ENCODE data around the gene ZNF148. TPM values are rescaled to one million over a fixed set of nuclear protein-coding genes. Genes with fewer than 3 reads are reported as not detected.

The ZNF148 gene
- total RNA-seq, 4 donors from 2014 or later: 10.7 to 25.9 (median 16.9) TPM

- H3K4me1 ChIP-seq: peaks cover 0 to 19% (median 5%) of the 10 kb centered on the region in 3 donors
- 77 to 92% methylated on average over 4 of the region's 4 CpGs for WGBS, 2 donors
- DNase-seq: no peak
- no peaks in the 10 kb centered on the region for H3K9me3 ChIP-seq
- TF ChIP-seq POLR2A (IDR thresholded peaks at IDR 0.05): no peak
- TF ChIP-seq CTCF (IDR thresholded peaks at IDR 0.05): no peak
- H3K27ac ChIP-seq: no peak overlapping the region
- intact Hi-C loops (cut with DNase I): no loop called here
- no peaks in the 10 kb centered on the region for H3K27me3 ChIP-seq
- no peak overlapping the region for H3K4me3 ChIP-seq
- H3K36me3 ChIP-seq: peaks cover 0 to 16% (median 0%) of the 10 kb centered on the region in 3 donors
Measured at GRCh38 chr3:125318167-125318865, 56.8 kb downstream of the ZNF148 start.

GRCh38 chr3:125317761-125318160, 57.4 kb downstream of the ZNF148 start:
- H3K27me3 ChIP-seq: no peaks in the 10 kb centered on the region
- no peak overlapping the region for H3K27ac ChIP-seq
- DNase-seq: no peak
- intact Hi-C loops (cut with DNase I): no loop called here
- no peak overlapping the region for H3K4me3 ChIP-seq
- H3K9me3 ChIP-seq: no peaks in the 10 kb centered on the region
- H3K36me3 ChIP-seq: peaks cover 0 to 22% (median 0%) of the 10 kb centered on the region in 3 donors
- no peak for TF ChIP-seq POLR2A (IDR thresholded peaks at IDR 0.05)
- TF ChIP-seq CTCF (IDR thresholded peaks at IDR 0.05): no peak
- H3K4me1 ChIP-seq: peaks cover 0 to 17% (median 5%) of the 10 kb centered on the region in 3 donors
- WGBS, 2 donors: 33% methylated on average over 1 of the region's 1 CpG

DNA sequence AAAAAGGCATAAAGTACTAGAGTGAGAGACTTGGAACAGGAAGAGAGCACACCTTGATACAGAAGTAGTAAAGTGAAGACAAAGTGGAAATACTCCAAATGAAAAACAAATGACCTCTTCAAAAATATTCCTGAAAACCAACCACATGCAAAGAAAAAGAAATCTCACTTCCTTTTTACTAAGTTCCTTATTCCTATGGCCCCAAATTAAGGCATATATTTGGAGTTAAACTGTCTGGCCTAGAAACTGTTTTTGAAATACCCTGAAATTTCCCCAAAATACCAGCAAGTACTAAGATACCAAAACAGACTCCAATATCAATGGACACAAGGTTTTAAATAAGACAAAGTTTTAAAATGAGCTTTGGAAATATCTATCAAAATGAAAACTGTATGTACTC, 58.2 kb downstream of the ZNF148 start:
- no peak for TF ChIP-seq CTCF (IDR thresholded peaks at IDR 0.05)
- TF ChIP-seq POLR2A (IDR thresholded peaks at IDR 0.05): no peak
- intact Hi-C loops (cut with DNase I): no loop called here
- Histone ChIP-seq H3K27ac (no peak overlapping the region), H3K4me3 (no peak overlapping the region), H3K9me3 (no peaks in the 10 kb centered on the region), H3K4me1 (peaks cover 0 to 9% (median 0%) of the 10 kb centered on the region in 3 donors), H3K27me3 (no peaks in the 10 kb centered on the region), H3K36me3 (peaks cover 0 to 30% (median 0%) of the 10 kb centered on the region in 3 donors)
- no peak for DNase-seq

DNA sequence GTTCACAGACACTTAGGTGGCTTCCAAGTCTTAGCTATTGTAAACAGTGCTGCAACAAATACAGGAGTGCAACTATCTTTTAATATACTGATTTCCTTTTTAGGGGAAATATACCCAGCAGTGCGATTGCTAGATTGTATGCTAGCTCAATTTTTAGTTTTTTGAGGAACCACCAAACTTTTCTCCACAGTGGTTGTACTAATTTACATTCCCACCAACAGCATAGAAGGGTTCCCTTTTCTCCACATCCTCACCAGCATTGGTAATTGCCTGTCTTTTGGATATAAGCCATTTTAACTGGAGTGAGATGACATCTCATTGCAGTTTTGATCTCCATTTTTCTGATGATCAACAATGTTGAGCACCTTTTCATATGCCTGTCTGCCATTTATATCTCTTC, 58.9 kb downstream of the ZNF148 start:
- WGBS, 2 donors: 90 to 96% methylated on average over 1 of the region's 1 CpG
- H3K9me3 ChIP-seq: no peaks in the 10 kb centered on the region
- H3K4me1 ChIP-seq: peaks cover 0 to 8% (median 0%) of the 10 kb centered on the region in 3 donors
- H3K36me3 ChIP-seq: peaks cover 0 to 36% (median 0%) of the 10 kb centered on the region in 3 donors
- no peak overlapping the region for H3K27ac ChIP-seq
- no peaks in the 10 kb centered on the region for H3K27me3 ChIP-seq
- intact Hi-C loops (cut with DNase I): no loop called here
- DNase-seq: no peak
- no peak overlapping the region for H3K4me3 ChIP-seq
- no peak for TF ChIP-seq CTCF (IDR thresholded peaks at IDR 0.05)
- TF ChIP-seq POLR2A (IDR thresholded peaks at IDR 0.05): no peak

GRCh38 chr3:125313060-125313635, 62.0 kb downstream of the ZNF148 start:
- Histone ChIP-seq H3K27ac (no peak overlapping the region), H3K4me3 (no peak overlapping the region), H3K36me3 (peaks cover 0 to 43% (median 0%) of the 10 kb centered on the region in 3 donors), H3K27me3 (no peaks in the 10 kb centered on the region), H3K4me1 (peaks cover 0 to 3% (median 2%) of the 10 kb centered on the region in 3 donors), H3K9me3 (no peaks in the 10 kb centered on the region)
- no peak for TF ChIP-seq CTCF (IDR thresholded peaks at IDR 0.05)
- no peak for TF ChIP-seq POLR2A (IDR thresholded peaks at IDR 0.05)
- no peak for DNase-seq
- intact Hi-C loops (cut with DNase I): no loop called here
- 89 to 94% methylated on average over 6 of the region's 6 CpGs for WGBS, 2 donors
